ENCODE results near the gene ACADL.
A peak's percentile ranks its signal among the peaks of the same experiment; 100 is the strongest.

The ACADL gene

GRCh38 chr2:210170446-210171303, 54.6 kb downstream of the ACADL start:
- DNase-seq (ENCODE audit: low spot score), result peak; percentile 88

DNA sequence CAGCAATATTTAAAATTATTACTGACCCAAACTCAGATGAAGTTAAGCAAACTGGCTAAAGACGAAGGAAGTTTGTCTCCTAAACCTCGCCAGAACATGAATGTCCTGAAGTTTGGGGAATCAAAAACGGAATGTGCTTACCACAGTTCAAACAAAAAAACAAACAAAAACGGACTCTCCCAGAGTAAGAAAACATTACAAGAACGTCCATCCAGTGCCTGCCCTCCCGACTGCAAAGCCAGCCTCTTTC, 55.1 kb downstream of the ACADL start:
- no peak for DNase-seq (ENCODE audit: low spot score)

DNA sequence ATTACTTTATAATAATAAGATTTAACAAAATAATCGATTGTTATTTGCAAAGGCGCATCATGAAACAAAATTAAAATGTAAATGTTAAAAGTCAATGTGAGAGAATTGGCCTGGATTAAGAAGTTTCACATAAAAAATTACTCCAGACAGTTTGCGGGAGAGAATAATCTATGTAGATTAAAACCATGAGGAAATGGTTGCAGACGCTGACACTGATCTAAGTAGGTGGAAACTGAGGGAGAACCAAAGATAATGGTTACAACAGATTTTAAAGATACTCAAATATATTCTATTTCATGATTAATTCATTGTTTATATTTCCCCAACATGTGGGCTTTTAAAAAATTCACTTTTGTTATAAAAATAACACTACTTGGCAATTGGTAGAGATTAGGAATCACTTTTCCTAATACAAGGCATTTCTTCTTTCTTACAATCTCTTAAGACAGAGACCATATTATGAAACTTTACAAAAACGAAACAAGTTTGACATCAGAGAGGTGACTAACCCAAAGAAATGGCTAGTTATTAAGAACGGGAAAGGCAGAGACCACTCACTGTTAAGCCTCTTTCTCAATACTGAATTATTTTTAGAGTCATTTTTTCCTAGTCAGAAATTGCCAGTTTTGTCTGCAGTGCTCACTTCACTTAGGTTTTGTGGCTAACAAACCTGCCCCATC, 55.6 kb downstream of the ACADL start:
- no peak for DNase-seq (ENCODE audit: low spot score)

GRCh38 chr2:210167227-210167626, 58.0 kb downstream of the ACADL start:
- DNase-seq (ENCODE audit: low spot score), result no peak

GRCh38 chr2:210162466-210163124, 62.7 kb downstream of the ACADL start:
- no peak for DNase-seq (ENCODE audit: low spot score)

- no peak for DNase-seq (ENCODE audit: low spot score)
These were observed 66.2 kb downstream of the ACADL start for GRCh38 chr2:210159059-210159458.

DNA sequence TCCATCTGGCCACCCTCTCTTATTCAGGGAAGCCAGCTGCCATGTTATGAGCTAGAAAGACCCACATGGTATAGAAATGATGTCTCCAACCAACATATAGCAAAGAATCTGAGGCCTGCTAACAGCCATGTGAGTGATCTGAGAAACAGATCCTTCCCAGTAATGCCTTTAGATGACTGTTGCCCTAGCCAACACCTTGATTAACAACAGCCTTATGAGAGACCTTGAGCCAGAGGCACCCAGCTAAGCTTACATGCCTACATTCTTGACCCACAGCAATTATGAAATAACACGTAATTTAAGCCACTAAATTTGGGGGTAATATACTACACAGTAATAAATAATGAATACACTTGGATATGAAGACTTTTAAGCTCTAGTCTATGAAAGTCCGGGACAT, 67.0 kb downstream of the ACADL start:
- no peak for DNase-seq (ENCODE audit: low spot score)

DNA sequence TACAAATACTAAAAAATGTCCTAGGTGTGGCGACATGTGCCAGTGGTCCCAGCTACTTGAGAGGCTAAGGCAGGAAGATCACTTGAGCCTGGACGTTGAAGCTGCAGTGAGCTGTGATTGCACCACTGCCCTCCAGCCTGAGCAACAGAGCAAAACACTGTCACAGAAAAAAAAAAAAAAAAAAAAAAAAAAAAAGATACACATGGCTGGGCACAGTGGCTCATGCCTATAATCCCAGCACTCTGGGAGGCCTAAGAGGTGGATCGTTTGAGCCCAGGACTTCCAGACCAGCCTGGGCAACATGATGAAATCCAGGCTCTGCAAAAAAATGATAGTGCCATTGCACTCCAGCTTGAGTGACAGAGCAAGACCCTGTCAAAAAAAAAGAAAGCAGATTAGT, 67.7 kb downstream of the ACADL start:
- no peak for DNase-seq (ENCODE audit: low spot score)

DNA sequence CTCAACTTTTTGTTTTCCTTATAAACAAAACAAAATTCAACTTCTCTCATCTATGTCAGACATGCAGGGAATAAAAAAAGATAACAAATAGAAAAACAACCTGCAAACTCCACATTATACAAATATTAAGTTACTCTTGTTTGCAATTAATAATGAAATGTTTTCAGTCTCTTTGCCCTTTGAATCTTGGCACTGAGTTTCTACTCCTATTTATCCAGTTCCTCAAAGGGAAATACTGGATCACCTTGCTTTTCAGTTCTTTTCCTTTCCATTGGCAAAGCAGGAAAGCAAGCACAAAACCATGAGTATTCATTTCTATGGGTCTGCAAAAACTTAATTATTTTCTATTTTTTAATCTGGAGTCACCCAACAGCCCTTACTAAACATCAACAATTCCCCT, 77.6 kb downstream of the ACADL start:
- no peak for DNase-seq (ENCODE audit: low spot score)

Measured in iPS-NIHi11 (cell line).